ENCODE measurements around the gene CD300LG. TPM values are rescaled to one million over a fixed set of nuclear protein-coding genes. Genes with fewer than 3 reads are reported as not detected.

The CD300LG gene
- total RNA-seq, 1 donor from 2014 or later, result 45.9 TPM

DNA sequence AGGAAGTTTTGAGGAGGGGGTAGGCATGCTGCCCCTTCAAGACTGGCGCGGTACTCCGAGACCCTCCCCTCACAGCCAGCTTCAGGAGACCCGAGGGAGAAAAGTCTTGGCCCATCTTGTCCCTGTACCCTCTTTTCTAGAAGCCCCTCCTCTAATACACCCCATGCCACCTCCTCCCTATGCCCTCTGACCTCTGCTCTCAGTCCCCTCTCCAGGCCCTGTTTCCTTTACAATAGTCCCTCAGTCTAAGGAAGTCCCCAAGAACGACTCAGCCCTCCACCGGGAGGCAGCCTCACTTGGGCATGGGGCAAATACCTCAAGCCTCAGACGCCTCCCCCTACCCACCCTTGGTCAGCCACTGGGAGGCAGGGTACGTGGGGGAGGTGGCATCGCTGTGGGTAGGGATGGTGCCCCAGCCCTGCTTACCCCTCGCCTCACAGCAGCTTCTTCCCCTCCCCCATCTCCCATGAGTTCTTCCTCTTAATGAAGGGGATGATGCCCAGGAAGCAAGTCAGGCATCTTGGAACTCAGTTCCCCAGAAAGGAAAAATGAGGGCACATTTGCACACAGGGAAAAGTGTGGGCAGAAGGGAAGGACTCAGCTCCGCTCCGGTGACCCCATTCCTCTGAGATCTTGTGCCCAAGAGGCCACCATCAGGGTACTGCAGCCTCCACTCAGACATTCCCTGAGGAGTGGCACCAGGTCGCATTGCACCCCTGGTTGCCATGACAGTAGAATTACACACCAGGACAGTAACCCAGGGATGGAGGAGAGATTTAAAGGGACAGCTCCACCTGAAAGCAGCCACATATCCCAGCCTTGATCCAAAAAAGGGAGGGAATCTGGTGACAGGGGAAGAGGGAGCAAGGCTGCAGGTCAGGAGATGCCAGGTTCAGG, 54.1 kb downstream of the CD300LG start:
- intact Hi-C loops (cut with DNase I), result loop anchor here (10.0 kb wide), 3 partner anchors 424 to 1244 kb away; partner anchors contain the start of genes HEXIM1 and SLC25A39
- Histone ChIP-seq H3K36me3 (peaks cover 14 to 15% of the 10 kb centered on the region in 2 donors), H3K27me3 (no peaks in the 10 kb centered on the region), H3K4me3 (peak overlapping the region; percentile 47 to 63), H3K27ac (no peak overlapping the region), H3K9me3 (no peaks in the 10 kb centered on the region), H3K4me1 (peaks cover 11 to 16% of the 10 kb centered on the region in 2 donors)
- DNase-seq (ENCODE audit: low spot score in 2 of 2), result no peak
- no peak for TF ChIP-seq CTCF (IDR thresholded peaks at IDR 0.05)

- Histone ChIP-seq H3K27ac (no peak overlapping the region), H3K4me3 (no peak overlapping the region), H3K36me3 (peaks cover 8 to 11% of the 10 kb centered on the region in 2 donors), H3K27me3 (no peaks in the 10 kb centered on the region), H3K9me3 (no peaks in the 10 kb centered on the region), H3K4me1 (peaks cover 13 to 18% of the 10 kb centered on the region in 2 donors)
- no peak for TF ChIP-seq CTCF (IDR thresholded peaks at IDR 0.05)
- no peak for DNase-seq (ENCODE audit: low spot score in 2 of 2)
- intact Hi-C loops (cut with DNase I), result loop anchor here (10.0 kb wide), 3 partner anchors 423 to 1243 kb away; partner anchors contain the start of genes HEXIM1 and SLC25A39
These were observed 55.0 kb downstream of the CD300LG start for GRCh38 chr17:43901861-43902589.

GRCh38 chr17:43905400-43905984, 58.5 kb downstream of the CD300LG start:
- no peak for DNase-seq (ENCODE audit: low spot score in 2 of 2)
- Histone ChIP-seq H3K4me3 (peak overlapping the region in 1 of 2 donors; percentile 81), H3K9me3 (no peaks in the 10 kb centered on the region), H3K36me3 (peaks cover 0 to 5% of the 10 kb centered on the region in 2 donors), H3K27me3 (no peaks in the 10 kb centered on the region), H3K27ac (peak overlapping the region; percentile 89 to 96), H3K4me1 (peaks cover 10 to 15% of the 10 kb centered on the region in 2 donors)
- TF ChIP-seq CTCF (IDR thresholded peaks at IDR 0.05), result no peak
- intact Hi-C loops (cut with DNase I), result loop anchor here (10.0 kb wide), 3 partner anchors 419 to 1239 kb away; partner anchors contain the start of genes HEXIM1 and SLC25A39

DNA sequence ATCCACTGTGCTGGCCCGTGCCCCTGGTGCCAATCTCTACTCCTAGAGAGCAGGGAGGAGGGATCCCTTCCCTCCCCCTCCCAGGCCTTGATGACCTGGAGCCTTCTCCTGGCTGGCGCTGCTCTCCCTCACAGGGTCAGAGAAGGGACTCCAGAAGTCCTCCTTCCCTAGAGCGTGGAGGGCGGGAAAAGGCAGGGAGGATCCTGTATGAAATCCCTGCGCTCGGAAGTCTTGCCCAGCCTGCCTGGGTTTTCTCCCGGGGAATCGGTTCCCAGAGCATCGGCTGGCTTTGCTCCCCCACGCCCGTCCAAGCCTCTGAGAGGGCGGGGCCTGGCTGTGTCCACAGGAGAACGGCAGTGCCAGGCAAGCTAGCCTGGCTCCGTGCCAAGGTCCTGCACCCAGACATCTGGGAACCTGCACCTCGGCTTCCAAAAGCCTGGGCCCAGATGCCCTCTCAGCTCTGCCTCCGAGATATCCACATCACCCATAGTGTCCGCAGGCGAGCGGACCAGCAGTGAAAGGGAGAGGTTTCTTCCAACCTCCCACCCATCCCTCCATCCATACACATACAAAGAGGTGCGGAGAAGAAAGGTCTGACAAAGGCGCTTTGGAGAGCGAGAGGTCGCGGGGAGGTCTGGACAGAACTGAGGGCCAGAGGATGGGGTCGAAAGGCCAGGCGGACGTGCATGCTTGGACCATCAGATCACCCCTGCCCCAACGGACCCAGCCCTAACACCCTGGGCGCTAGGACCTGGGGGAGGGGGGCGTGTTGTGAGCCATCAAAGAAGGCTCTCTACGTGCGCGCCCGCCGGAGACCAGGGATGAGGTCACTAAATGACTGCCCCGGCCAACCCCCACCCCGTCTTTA, 59.2 kb downstream of the CD300LG start:
- no peaks in the 10 kb centered on the region for H3K9me3 ChIP-seq
- H3K27me3 ChIP-seq, result no peaks in the 10 kb centered on the region
- H3K27ac ChIP-seq, result peak overlapping the region; percentile 89 to 96
- DNase-seq (ENCODE audit: low spot score in 2 of 2), result peak; percentile 63 to 95
- TF ChIP-seq CTCF (IDR thresholded peaks at IDR 0.05), result no peak
- H3K36me3 ChIP-seq, result peaks cover 0 to 5% of the 10 kb centered on the region in 2 donors
- H3K4me3 ChIP-seq, result peak overlapping the region; percentile 75 to 81
- H3K4me1 ChIP-seq, result peaks cover 4 to 11% of the 10 kb centered on the region in 2 donors
- intact Hi-C loops (cut with DNase I), result loop anchor here (10.0 kb wide), 3 partner anchors 419 to 1239 kb away; partner anchors contain the start of genes HEXIM1 and SLC25A39

All from ascending aorta (tissue), 2 donors.